ENCODE measurements around the gene GRAMD2B.

Gene GRAMD2B

GRCh38 chr5:126543660-126544059 lies 120.5 kb downstream of the GRAMD2B start:
- no peak for DNase-seq (ENCODE audit: low read depth)
- H3K4me3 ChIP-seq (ENCODE audit: low read length): no peak overlapping the region
- TF ChIP-seq, protein P1, sequence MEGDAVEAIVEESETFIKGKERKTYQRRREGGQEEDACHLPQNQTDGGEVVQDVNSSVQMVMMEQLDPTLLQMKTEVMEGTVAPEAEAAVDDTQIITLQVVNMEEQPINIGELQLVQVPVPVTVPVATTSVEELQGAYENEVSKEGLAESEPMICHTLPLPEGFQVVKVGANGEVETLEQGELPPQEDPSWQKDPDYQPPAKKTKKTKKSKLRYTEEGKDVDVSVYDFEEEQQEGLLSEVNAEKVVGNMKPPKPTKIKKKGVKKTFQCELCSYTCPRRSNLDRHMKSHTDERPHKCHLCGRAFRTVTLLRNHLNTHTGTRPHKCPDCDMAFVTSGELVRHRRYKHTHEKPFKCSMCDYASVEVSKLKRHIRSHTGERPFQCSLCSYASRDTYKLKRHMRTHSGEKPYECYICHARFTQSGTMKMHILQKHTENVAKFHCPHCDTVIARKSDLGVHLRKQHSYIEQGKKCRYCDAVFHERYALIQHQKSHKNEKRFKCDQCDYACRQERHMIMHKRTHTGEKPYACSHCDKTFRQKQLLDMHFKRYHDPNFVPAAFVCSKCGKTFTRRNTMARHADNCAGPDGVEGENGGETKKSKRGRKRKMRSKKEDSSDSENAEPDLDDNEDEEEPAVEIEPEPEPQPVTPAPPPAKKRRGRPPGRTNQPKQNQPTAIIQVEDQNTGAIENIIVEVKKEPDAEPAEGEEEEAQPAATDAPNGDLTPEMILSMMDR (conservative IDR thresholded peaks at IDR 0.05; ENCODE audit: low read depth, low read length): no peak

Measured in retinal pigment epithelial cell (primary cell).